ENCODE results near the gene GCHFR.

Gene GCHFR

DNA sequence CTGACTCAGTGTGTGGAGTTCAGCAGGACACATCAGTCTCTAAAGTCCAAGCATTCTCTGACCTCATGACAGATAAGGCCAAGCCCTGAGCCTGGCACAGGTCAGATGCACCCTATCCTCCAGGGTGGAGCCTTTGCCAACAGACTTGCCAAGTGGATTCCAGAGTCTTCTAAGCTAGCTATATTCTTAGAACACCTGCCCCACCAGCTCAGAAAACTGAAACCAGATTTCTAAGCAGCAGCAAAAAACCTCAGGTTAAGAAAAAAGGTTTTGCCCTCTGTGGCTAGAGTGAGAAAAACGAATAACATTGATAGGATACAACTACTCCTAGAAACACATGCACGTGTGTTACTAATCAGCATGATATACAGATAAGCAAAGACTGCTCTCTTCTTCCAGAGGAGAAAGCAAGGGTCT lies 20.4 kb upstream of the GCHFR start:
- Histone ChIP-seq H3K36me3 (ENCODE audit: insufficient read depth, low read length) (peaks cover 85% of the 10 kb centered on the region), H3K27me3 (ENCODE audit: insufficient read depth, low read length) (no peaks in the 10 kb centered on the region), H3K9ac (ENCODE audit: low read length) (no peak overlapping the region), H3K4me2 (ENCODE audit: low read length) (no peak overlapping the region), H3K9me2 (ENCODE audit: low read depth, low read length) (no peaks in the 10 kb centered on the region), H3F3A (ENCODE audit: insufficient read depth, low read length) (no peaks in the 10 kb centered on the region), H4K20me1 (ENCODE audit: insufficient read depth, low read length) (no peaks in the 10 kb centered on the region), H3K79me2 (ENCODE audit: insufficient read depth, low read length) (no peaks in the 10 kb centered on the region), H2AFZ (ENCODE audit: low read length) (no peak overlapping the region), H3K4me3 (ENCODE audit: low read depth, low read length, poor library complexity, severe bottlenecking) (no peak overlapping the region), H3K27ac (ENCODE audit: low read depth, low read length, poor library complexity, severe bottlenecking) (no peak overlapping the region), H3K4me1 (ENCODE audit: insufficient read depth, low read length, severe bottlenecking) (no peaks in the 10 kb centered on the region), H3K9me3 (ENCODE audit: low read length) (no peaks in the 10 kb centered on the region)
- TF ChIP-seq, protein P1, sequence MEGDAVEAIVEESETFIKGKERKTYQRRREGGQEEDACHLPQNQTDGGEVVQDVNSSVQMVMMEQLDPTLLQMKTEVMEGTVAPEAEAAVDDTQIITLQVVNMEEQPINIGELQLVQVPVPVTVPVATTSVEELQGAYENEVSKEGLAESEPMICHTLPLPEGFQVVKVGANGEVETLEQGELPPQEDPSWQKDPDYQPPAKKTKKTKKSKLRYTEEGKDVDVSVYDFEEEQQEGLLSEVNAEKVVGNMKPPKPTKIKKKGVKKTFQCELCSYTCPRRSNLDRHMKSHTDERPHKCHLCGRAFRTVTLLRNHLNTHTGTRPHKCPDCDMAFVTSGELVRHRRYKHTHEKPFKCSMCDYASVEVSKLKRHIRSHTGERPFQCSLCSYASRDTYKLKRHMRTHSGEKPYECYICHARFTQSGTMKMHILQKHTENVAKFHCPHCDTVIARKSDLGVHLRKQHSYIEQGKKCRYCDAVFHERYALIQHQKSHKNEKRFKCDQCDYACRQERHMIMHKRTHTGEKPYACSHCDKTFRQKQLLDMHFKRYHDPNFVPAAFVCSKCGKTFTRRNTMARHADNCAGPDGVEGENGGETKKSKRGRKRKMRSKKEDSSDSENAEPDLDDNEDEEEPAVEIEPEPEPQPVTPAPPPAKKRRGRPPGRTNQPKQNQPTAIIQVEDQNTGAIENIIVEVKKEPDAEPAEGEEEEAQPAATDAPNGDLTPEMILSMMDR (IDR thresholded peaks at IDR 0.05; ENCODE audit: low read length): no peak
- no peak for TF ChIP-seq EZH2 (IDR thresholded peaks at IDR 0.05; ENCODE audit: borderline replicate concordance, low read length)

DNA sequence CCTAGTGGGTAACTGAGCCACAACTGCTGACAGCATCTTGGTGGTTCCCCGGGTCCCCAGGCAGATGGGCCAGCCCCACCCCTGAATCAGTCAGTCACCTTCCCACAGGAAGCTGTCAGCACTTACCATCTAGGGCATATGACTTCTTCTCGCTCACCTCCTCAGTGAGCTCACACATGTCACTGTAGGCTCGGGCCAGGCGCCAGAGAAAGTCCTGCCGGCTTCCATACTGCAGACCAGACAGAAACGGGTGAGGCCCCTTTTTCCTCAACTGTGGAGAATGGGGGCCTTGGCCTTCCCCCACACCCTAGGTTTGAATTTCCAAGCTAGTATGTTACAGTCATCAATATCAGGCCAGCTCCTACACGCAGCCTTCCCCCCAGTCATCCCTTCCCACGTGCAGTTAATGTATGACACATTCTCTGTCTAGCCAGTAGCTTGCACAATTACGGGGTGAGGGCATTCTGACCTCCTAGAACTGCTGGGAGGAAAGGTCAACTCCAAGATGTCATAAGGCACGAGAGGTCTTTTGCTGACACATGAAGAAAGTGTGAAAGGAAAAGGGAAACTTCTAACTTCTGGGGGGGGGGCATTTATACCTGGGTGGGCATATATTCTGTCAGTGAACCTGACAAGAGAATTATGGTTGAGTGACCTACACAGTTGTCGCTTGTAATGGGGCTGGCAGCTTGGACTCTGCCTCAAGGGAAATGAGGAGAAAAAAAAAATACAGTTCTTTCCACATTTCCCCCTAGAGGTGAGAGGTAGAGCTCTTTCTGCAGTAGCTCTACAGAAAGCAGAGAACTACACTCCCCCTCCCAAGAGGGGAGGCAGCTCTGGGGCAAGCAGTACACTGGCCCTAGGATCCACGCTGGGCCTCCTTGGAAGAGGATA lies 19.7 kb upstream of the GCHFR start:
- no peaks in the 10 kb centered on the region for H3K9me2 ChIP-seq (ENCODE audit: low read depth, low read length)
- no peak overlapping the region for H3K9ac ChIP-seq (ENCODE audit: low read length)
- no peaks in the 10 kb centered on the region for H3K79me2 ChIP-seq (ENCODE audit: insufficient read depth, low read length)
- H2AFZ ChIP-seq (ENCODE audit: low read length): no peak overlapping the region
- no peak overlapping the region for H3K27ac ChIP-seq (ENCODE audit: low read depth, low read length, poor library complexity, severe bottlenecking)
- TF ChIP-seq EZH2 (IDR thresholded peaks at IDR 0.05; ENCODE audit: borderline replicate concordance, low read length): no peak
- TF ChIP-seq, protein P1 (IDR thresholded peaks at IDR 0.05; ENCODE audit: low read length): no peak
- H3K4me3 ChIP-seq (ENCODE audit: low read depth, low read length, poor library complexity, severe bottlenecking): no peak overlapping the region
- H3K4me2 ChIP-seq (ENCODE audit: low read length): no peak overlapping the region
- no peaks in the 10 kb centered on the region for H3K27me3 ChIP-seq (ENCODE audit: insufficient read depth, low read length)
- H3K4me1 ChIP-seq (ENCODE audit: insufficient read depth, low read length, severe bottlenecking): no peaks in the 10 kb centered on the region
- no peaks in the 10 kb centered on the region for H4K20me1 ChIP-seq (ENCODE audit: insufficient read depth, low read length)
- peaks cover 83% of the 10 kb centered on the region for H3K36me3 ChIP-seq (ENCODE audit: insufficient read depth, low read length)
- no peaks in the 10 kb centered on the region for H3F3A ChIP-seq (ENCODE audit: insufficient read depth, low read length)
- H3K9me3 ChIP-seq (ENCODE audit: low read length): no peaks in the 10 kb centered on the region

DNA sequence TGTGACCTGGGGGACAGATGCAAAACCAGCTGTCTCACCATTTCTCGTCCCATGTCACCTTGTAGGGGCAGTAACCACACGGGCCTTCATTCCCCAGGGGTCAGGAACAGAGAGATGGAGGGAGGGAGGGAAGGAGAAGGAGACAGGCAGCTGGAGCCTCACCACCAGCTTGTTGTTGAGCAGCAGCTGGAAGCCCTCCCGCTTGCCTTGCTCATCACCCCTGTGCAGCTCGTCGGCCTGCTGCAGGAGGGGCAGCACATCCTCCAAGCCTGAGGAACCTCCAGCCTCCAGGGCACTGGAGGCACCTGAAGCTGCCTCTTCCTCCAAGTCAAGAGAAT lies 19.1 kb upstream of the GCHFR start:
- Histone ChIP-seq H3K4me1 (ENCODE audit: insufficient read depth, low read length, severe bottlenecking) (no peaks in the 10 kb centered on the region), H3K9ac (ENCODE audit: low read length) (no peak overlapping the region), H4K20me1 (ENCODE audit: insufficient read depth, low read length) (no peaks in the 10 kb centered on the region), H3K4me2 (ENCODE audit: low read length) (no peak overlapping the region), H3K27me3 (ENCODE audit: insufficient read depth, low read length) (no peaks in the 10 kb centered on the region), H3K79me2 (ENCODE audit: insufficient read depth, low read length) (no peaks in the 10 kb centered on the region), H3K4me3 (ENCODE audit: low read depth, low read length, poor library complexity, severe bottlenecking) (no peak overlapping the region), H3F3A (ENCODE audit: insufficient read depth, low read length) (no peaks in the 10 kb centered on the region), H3K36me3 (ENCODE audit: insufficient read depth, low read length) (peaks cover 83% of the 10 kb centered on the region), H3K27ac (ENCODE audit: low read depth, low read length, poor library complexity, severe bottlenecking) (no peak overlapping the region), H3K9me2 (ENCODE audit: low read depth, low read length) (no peaks in the 10 kb centered on the region), H3K9me3 (ENCODE audit: low read length) (no peaks in the 10 kb centered on the region), H2AFZ (ENCODE audit: low read length) (no peak overlapping the region)
- no peak for TF ChIP-seq EZH2 (IDR thresholded peaks at IDR 0.05; ENCODE audit: borderline replicate concordance, low read length)

All from OCI-LY1 (cell line).